ENCODE data around the gene HSP90AA1.
"Not testable (repeated sequence)": the region's sequence is repeated elsewhere in the genome, so short reads cannot be mapped to it uniquely, and the experiment has no call there.

HSP90AA1 gene

DNA sequence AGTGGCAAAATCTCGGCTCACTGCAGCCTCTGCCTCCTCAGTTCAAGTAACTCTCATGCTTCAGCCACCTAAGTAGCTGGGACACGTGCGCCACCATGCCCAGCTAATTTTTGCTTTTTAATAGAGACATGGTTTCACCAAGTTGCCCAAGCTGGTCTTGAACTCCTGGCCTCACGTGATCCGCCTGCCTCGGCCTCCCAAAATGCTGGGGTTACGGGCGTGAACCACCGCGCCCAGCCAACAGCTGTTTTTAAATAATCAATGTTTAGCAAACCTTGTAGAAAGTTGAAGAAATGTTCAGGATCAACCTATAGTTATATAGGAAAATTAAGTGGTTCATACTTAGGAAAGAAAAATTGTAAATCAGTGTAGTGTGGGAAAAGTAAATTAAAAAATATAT lies 6.0 kb upstream of the HSP90AA1 start:
- no peak for DNase-seq

DNA sequence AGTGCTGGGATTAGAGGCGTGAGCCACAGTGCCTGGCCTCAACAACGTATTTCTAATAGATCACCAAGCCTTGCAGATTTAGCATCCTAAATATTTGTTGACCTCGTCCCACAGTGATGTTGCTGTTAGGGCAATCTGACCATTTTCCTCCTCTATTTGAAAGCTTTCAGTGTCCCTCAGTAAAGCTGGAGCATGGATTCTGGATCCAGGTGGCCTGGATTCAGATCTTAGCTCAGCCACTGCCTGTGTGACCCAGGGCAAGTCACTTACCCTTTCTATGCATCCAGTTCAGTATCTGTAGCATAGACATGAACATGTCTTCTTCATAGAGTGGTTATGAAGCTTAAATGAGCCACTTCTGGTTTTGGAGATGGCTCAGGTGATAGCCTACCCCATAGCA lies 3.9 kb upstream of the HSP90AA1 start:
- DNase-seq = no peak

DNA sequence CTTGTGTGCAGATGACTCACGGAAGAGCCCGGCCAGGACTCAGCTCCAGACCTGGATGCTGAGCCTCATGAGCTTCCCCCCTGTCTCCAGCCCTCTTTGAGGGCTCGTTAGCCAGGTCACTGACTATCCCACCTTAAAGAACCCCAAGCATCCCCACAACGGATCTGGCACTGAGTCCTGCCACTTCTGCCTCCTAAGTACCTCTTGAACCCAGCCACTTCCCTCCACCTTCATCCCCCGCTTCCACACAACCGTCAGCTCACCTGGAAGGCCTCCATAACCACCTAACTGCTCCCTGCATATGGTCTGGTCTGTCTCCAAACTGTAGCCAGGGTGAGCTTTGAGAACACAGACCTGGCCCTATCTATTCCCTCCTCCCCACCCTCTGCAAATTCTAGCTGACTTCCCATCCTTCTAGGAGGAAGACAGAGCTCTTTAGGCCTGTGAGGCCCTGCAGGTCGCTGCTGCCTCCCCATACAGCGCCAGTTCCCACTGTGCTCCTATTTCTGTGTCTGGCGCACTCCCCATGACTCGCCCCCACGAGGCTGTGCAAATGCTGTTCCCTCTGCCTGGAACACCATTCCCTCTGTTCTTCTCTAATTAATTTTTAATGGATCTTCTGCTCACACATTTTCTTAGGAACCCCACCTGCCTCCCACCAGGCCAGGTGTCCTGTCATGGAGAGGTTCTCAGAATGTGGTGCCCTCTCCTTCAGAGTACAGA lies 2.9 kb upstream of the HSP90AA1 start:
- DNase-seq = no peak

DNA sequence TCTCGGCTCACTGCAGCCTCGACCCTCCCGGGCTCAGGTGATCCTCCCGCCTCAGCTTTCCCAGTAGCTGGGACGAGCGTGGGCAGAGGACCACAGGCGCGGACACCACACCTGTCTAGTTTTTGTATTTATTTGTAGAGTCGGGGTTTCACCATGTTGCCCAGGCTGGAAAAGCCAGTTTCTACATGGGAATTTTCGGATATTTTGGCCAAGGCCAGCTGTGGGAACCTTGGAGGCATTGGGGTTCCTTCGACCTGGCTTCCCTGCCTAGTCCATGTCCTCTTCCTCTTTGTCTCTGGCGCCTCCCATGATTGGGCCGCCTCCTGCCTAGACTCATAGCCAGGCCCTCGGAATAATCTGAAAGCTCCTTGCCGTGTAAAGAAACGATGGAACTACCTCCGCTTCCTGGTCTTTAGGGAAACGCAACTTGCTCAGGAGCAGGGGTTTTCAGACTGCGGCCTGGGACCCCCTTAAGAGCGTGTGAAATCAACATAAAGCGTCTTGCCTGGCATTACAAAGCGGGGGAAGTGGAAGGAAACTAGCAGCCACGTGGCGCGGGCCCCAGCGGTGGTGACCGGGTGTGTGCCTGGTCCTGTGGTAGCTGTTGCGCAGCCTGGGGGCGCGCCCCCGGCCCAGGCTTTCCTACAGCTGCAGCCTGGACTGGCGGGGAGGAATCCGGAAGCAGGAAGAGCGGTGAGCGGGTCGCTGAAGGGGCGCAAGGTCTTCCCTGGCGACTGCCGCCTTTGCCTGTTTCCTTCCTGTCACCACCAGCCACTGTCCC lies 1.4 kb upstream of the HSP90AA1 start:
- no peak for DNase-seq

DNA sequence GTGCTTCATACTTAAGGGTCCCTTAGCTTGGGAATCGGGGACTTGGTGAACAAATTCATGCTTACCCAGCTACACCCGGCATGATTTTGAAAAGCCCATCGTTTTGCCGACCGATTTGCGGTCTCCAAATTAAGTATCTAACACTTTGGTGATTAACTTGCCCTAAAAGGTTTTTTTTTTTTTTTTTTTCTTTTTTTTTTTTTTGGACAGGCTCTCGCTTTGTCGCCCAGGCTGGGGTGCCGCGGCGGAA lies 843 bp upstream of the HSP90AA1 start:
- DNase-seq = no peak

DNA sequence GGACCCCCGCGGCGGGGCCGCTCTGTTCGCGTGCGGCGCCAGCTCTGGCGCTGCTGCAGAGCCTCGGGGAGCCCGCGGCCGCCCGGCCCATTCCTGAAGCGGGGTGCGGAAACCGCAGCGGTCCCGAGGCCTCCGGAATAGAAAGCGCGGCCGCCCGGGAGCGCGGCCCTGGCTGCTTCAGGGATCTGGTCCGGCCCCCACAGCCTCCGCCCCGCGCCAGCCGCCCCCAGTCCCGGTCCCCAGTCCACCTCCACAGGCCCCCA lies 204 bp downstream of the HSP90AA1 start:
- no peak for DNase-seq

DNA sequence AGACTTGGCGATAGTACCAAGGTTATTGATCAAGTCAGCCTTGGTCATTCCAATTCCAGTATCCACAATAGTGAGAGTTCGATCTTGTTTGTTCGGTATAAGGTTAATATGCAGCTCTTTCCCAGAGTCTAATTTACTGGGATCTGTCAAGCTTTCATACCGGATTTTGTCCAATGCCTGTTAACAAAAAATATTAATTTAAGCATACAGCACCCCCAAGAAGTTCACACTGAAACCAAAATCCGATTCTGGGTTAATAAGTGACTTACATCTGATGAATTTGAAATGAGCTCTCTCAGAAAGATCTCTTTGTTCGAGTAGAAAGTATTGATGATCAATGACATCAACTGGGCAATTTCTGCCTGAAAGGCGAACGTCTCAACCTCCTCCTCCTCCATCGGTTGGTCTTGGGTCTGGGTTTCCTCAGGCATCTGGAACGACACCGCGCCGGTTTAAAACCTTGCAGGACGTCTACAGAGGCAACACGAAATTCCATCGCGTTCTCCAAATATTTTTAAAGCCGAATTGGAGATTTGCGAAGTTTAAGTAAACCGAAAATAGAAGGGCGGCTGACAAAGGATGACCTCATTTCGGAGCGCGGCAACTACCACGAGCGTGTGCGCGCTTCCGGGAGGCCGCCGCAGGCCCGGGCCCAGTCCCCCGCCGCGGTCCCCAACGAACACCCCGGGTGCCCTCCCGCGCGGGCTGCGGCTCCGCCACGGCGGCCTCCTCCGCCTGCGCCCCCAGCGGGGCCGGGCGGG lies 716 bp downstream of the HSP90AA1 start:
- no peak for DNase-seq

DNA sequence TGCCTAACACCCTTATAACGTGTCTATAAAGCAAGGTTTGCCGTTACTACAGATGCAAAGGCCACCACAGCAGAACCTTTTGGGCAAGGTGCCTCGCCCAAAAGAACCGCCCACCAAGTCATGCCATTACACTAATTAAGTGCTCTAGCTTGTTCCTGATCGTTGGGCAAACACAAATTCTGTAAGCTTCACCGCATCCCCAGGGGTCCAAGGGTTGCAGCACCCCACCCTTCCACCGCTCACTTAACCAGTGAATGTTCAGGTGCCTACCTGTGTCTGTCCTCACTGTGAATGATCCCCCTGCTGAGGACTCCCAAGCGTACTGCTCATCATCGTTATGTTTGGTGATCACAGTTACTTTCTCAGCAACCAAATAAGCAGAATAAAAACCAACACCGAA lies 1.4 kb downstream of the HSP90AA1 start:
- no peak for DNase-seq

DNA sequence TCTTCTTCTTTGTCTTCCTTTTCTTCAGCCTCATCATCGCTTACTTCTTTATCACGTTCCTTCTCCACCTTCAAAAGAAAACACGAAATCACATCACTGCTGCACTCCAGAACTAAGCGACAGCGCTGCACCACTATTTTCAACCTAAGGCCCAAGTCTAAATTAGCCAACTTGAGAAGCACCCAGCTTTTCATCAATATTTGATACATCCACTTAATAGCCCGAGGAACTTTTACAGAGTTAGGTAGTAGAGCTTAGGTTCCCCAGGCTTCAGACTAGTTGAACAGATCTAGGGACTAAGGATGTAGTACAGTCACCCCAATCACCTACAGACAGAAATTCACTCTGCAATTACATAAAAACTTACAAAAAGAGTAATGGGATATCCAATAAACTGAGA lies 1.9 kb downstream of the HSP90AA1 start:
- DNase-seq = no peak

DNA sequence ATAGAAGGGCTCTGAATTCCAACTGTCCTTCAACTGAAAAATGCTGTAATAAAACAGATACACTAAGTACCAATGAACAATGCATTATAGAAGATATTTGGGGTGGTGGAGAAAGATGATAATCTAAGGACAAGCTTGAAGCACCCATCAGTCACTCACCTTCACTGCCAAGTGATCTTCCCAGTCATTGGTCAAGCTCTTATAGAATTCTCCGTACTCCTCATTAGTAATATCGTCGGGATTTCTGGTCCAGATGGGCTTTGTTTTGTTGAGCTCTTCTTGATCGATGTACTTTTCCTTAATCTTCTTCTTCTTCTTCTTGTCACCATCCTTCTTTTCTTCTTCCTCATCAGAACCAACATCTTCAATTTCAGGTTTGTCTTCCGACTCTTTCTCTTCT lies 2.3 kb downstream of the HSP90AA1 start:
- DNase-seq = not testable (repeated sequence)

DNA sequence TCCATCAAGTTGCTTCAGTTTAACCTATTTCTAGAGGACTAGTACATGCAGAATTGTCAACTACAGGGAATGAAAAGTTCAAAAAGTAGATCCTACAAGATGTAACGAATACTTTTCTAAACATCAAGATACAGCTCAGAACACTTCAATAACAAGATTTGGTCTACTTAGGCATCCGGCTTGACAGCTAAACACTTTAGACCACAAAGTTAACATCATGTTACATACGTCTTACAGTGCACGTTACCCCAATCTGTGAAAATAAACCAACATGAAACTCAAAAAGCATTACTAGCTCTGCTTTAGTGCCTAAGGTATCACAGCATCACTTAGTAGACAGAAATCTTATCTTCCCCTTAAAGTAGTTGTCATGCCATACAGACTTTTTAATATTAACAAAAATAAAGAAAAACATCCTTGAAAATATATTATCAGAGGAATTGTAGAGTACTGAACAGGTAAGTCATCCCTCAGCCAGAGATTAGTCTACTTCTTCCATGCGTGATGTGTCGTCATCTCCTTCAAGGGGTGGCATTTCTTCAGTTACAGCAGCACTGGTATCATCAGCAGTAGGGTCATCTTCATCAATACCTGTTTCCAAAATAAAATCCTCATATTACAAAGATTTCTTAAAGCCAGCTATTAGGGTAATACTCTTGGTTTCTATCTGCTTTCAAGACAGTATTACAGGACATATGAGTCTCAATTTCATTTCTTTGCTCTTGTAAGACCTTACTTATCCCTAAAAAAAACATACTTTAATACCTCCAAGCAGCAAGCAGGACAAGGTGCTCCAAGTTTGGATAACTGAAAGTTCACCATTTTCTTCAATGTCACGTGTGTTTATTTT lies 5.4 kb downstream of the HSP90AA1 start:
- no peak for DNase-seq

DNA sequence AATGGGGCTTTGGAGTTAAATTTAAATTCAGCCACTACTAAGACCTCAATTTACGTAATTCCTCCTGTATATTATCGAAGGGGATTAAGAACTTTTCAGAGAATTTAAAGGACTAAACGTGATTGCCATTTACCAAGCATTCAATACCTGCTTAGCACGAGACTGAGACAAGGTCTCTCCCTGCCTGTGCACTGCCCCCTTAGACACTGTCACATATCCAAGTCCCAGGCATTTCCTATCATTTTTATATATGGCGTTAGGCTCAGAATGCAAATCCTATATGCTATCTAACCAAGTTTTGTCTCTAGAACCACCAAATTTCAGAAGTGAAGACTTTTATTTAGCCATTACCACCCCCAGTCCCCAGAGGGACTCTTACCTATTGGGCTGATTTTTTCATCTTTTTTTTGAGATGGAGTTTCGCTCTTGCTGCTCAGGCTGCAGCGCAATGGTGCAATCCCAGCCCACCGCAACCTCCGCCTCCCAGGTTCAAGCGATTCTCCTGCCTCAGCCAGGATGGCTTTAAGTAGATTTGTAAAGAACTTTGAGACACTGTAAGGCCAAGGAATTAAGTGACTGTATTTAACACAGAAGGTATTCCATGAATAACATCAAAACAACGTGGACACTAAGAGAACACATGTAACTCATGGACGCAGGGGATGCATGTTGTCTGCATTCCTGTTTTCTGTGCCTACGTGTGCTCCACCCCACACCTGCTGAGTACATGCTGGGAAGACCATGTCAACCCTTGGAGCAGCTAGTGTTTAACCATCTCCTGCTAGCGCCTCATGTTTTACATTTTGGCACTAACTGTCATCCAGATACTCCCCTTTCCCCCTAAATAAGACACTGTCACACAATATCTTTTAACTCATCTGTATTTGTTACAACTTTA lies 6.4 kb downstream of the HSP90AA1 start:
- DNase-seq = no peak

DNA sequence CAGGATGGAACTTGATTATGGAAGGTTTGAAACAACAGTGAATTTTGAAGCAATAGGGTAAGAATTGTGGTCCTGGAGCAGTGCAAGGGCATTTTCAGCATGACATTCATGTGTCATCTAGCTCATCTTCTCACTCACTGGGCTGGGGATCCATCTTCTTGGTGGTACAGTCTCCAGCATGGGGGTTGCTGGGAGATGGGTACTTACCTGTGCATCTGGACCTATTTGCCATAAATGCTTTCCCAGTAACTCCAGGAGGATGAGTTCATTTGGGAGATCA lies 7.2 kb downstream of the HSP90AA1 start:
- DNase-seq = no peak

DNA sequence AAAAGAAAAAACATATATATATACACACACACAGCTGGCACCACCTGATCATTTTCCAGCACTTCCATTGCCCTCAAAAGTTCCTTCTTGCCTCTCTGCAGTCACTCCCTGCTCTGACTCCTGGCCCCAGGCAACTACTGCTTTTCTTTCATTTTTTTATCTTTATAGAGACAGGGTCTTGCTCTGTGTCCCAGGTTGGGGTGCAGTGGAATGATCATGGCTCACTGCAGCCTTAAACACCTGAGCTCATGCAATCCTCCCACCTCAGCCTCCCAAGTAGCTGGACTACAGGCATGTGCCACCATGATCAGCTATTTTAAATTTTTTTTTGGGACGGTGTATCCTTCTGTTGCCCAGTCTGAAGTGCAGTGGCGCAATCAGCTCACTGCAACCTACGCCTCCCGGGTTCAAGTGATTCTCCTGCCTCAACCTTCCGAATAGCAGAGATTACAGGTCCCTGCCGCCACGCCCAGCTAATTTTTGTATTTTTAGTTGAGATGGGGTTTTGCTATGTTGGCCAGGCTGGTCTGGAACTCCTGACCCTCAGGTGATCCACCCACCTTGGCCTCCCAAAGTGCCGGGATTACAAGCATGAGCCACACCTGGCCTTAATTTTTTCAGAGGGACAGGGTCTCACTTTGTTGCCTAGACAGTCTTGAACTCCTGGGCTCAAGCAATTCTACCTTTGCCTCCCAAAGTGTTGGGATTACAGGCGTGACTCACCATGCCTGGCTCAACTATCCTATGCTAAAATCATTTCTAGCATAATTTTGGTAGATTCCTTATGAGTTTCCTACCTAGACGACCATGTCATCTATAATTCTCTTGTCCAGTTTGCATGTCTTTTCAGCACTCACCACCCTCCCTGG lies 7.8 kb downstream of the HSP90AA1 start:
- DNase-seq = no peak

DNA sequence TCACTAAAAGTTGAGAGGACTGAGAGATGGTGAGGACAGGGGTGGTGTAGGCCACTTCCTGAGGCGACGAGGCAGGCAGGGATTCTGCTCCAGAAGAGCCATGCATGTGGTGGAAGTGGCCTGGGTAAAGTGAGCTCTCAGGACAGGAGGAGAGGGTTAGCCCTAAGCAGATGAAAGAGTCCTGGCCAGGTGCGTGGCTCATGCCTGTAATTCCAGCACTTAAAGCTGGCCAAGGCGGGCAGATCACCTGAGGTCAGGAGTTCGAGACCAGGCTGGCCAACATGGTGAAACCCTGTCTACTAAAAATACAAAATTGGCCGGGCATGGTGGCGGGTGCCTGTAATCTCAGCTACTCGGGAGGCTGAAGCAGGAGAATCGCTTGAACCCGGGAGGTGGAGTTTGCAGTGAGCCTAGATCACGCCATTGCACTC lies 8.5 kb downstream of the HSP90AA1 start:
- not testable (repeated sequence) for DNase-seq

DNA sequence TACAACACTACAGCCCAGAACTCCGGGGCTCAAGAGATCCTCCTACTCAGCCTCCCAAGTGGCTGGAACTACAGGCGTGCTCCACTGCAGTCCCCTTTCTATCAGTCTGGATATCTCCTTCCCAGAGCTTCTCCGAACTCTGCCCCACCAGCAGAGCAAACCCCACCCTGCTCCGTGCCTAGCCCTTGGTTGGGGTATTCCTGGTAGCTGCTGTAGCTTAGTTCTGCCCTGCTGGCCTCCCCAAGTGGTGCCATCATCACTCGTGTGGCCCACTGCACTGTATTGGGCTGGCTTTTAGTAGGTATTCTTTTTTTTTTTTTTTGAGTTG lies 9.5 kb downstream of the HSP90AA1 start:
- no peak for DNase-seq

DNA sequence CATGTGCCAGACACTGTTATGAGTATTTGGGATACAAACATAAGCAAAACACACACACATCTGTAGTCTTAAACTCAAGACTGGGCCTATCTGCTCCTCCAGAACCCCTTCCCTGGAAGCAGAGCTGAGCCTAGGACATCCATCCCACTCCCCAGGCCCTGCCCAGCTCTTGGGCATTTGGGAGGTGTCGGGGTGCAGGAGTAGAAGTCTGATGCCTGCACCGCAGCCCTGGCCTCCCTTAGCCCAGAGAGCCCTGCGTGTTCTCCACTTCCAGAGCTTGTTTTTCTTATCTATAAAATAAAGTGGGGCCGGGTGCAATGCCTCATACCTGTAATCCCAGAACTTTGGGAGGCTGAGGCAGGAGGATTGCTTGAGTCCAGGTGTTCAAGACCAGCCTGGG lies 11.7 kb downstream of the HSP90AA1 start:
- DNase-seq = no peak

DNA sequence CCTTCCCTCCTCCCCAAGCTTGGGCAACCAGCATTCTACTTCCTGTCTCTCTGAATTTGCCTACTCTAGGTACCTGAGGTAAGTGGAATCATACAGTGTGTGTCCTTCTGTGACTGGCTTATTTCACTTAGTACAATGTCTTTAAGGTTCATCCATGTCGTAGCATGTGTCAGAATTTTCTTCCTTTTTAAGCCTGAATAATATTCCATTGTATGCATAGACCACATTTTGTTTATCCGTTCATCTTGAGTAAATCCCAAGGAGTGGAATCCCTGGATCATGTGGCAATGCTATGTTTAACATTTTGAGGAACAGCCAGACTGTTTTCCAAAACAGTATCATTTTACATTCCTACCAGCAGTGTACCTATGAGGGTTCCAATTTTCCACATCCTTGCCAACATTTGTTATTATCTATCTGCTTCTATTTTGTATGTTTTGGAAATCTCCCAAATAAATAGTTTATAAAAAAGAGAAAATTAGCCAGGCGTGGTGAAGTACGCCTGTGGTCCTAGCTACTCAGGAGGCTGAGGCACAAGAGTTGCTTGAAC lies 12.4 kb downstream of the HSP90AA1 start:
- DNase-seq = no peak

DNA sequence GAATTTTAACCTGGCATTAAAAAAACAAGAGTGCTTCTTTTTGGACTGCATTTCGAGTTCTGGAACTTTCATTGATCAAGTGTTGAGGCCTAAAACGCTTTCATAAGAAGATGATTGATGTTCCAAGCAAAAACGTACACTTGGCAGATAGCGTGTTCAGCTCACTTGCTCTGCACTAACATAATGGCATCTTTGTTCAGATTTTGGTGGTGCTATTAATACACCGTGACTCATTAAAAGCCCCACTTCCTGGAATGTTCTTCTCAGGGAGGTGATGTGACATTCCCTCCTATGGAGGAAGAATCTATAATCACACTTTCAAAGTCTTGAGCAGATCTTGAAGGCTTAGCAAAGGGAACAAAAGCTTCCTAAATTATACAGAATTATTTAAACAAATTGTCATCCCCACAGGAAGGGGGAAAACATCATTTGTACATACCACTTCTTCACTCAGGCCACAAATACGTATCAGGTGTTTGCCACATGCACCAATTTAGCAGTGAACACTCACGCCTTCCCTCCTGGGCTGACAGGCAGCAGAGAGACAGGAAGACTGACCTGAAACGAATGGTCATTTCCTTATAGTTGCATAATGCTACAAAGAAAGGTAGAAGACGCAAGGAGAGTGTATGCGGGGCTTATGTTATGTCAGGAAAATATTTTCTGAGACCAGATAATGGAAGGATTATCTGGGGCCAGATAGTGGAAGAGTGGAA lies 15.4 kb downstream of the HSP90AA1 start:
- DNase-seq = no peak

DNA sequence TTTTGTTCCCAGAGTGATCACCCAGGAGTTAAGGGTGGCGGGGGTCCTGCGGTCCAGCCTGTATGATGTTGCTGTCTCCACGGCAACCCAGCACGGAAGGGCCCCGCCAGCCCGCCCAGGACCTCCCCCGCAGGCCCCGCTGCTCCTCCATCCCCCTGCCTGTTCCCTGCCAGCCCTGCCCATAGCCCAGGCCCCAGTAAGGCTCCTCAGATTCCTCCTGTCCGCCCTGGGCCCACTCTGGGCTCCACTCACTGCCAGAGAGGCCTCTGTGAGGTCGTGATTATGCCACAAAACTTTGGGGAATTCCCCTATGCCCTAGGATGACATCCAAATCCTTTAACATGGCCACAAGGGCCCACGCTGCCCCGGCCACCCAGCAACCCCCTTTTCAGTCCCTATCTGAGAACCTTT lies 20.8 kb downstream of the HSP90AA1 start:
- DNase-seq = no peak

DNA sequence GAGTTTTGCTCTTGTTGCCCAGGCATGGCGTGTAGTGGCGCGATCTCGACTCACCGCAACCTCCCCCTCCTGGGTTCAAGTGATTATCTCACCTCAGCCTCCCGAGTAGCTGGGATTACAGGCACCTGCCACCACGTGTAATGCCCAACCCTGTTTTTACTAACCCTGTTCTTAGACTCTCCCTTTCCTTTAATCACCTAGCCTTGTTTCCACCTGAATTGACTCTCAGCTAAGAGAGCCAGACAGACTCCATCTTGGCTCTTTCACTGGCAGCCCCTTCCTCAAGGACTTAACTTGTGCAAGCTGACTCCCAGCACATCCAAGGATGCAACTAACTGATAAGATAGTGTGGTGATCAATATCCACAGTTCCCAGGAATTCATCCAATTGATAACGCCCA lies 22.3 kb downstream of the HSP90AA1 start:
- not testable (repeated sequence) for DNase-seq
